NCI-H345 (cell line): ENCODE results near the gene RTL5.

Source experiments
- DNase-seq: peaks from one replicate; lab custom pipeline; 2025; lab: John Stamatoyannopoulos, UW

Gene RTL5

DNA sequence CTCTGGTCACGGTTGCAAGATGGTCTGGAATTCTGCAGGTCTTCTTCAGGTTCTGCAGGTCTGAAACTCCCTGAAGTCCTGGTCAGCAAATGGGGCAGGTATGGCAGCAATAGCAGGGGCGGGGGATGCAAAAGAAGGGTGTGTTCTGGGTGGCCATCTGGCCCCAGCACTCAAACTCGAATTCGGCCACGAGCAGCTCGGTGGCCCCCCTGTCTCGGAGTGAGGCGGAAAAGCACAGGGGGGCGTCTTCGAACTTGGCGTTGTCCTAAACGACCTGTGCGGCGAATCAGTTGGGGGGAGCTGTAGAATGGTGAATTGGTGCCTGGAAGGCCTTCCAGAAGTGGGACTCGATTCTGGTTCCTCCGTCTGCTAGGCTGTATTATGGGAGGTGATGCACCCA lies 2.1 kb downstream of the RTL5 start:
- no peak for DNase-seq

DNA sequence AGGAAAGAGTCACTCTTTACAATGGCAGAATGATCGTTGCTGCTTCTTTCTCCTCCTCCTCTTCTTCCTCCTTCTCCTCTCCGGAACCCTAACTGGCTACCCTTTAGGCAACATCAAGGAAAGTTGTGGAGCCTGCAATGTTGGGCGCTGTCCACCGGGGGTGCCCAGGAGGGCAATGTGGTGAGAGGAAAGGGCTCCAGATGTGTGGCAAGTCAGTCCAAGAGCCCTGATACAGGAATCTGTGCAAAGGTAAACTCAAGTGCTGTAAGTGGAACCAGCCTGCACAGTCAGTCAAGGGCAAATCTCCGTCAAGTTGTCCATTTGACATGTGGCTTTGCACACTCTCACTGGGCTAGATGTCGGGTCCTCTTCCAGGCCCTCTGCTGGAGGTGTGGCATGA lies 2.8 kb downstream of the RTL5 start:
- DNase-seq, result peak; percentile 7

DNA sequence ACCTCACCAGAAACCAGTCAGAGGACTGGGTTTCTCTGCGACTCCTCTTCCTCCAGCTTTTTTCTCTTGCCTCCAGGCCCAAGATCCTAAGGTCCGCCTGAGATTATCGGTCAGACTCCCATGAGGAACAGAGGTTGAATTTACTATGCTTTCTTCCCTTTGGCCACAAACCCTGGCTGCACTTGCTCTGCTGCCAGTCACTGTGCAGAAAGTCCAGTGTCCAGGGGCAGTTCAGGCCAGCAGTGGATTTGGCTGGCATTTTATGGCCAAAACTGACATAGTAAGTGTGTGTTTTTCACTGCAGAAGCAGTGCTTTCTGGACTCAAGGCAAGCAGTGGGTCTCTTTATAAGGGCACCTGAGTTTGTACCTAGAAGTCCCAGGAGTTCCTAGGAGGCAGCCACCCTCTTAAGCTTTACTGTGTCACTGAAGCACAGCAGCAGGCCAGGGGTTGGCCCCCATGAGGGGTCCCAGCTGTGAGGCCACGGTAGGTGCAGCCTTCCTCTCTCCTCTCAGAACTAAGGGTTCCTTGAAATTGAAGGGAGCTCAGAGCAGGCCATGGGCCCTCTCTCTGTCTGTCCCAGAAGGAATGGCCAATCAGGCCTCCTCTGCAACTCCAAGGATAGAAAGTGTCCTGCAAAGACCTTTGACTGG lies 3.4 kb downstream of the RTL5 start:
- no peak for DNase-seq

DNA sequence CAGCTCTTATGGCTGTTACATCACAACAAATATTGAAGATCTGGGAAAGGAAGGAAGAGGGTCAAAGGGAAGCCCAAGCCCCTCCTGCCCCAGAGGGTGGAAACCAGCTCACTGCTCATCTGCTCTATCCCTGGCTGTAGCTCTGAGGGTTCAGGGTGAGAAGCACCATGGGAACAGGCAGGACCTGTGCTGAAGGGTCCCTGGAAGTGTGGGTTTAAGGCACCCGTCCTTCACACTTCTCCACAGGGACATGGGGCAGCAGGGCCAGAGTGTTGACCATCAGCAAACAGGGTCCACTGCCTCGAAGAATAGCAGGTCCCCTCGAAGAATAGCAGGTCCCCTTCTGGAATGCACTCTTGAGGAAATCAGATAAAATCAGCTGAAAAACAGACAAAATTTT lies 4.4 kb downstream of the RTL5 start:
- DNase-seq, result no peak

DNA sequence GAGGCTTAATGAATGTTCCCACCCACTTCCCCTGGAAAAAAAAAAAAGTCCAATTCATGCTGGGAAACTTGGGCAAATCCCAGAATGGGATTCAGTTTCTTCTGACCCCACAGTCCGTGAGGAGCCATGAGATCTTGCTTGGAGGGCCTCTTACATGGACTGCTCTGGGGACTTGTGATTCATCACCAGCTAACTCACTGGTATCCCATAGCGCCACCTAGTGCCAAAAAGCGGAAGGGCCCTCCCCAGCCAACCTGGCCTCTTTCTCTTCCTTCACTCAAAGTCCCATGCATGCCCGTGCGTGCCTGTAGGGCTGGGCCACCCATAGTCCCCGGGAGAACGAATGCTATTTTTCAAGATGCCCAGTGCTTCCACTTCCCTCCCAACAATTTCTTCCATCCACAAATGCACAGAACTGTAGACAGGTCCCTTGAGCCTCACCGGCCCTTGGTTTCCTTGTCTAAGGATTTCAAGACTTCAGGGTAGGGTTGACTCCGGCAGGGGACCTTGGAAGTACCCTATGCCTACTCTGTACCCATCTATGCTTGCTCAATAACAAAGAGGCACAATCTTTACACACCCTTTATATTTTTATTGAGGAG lies 5.1 kb downstream of the RTL5 start:
- DNase-seq, result peak; percentile 69

DNA sequence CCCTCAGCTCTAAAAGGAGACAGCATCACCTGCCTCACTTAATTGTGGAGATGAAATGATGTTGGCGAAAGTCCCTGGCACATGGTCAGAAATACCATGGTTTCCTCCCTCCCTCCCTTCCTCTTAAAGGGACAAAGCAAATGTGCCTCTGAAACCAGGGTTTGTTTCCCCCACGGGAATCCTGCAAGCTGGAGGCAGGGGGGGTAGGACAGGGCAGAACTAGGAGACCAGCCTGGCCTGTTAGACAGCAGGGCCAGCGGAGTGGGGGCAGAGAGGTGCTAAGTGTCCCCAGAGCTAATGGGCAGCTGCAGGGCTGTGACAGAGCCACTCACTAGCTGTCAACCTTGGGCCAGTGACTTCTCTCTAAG lies 5.7 kb downstream of the RTL5 start:
- DNase-seq, result no peak

DNA sequence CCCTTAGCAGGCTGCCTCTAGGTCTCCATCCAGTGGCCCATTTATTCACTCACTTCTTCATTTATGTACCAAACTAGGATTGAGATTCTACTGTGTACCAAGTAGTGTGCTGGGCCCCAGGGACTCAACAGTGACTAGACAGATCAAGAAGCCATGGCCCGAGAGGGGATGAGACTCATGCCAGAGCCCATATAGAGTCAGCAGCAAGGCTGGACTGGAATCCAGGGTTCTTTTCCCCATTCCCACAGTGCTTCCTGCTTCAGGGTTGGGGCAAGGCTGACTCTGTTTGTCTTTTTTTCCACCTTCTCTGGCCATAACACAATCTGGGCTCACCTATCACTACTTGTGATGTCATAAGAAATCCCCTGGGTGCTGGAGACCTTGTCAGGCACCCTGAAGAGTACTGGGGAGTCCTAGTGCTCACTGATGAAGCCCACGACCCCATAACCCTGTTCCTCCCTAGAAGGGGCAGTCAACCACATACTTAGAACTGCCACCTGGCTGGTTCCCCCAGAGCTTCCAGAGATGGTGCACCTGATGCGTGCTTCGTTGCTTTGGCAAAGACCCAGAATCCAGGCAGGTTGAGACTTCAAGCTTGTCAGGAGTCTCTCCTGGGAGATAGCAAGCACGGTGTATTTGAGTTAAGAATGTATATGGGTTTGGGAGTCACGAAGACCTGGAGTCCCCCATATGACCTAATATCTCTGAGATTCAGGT lies 6.2 kb downstream of the RTL5 start:
- no peak for DNase-seq

DNA sequence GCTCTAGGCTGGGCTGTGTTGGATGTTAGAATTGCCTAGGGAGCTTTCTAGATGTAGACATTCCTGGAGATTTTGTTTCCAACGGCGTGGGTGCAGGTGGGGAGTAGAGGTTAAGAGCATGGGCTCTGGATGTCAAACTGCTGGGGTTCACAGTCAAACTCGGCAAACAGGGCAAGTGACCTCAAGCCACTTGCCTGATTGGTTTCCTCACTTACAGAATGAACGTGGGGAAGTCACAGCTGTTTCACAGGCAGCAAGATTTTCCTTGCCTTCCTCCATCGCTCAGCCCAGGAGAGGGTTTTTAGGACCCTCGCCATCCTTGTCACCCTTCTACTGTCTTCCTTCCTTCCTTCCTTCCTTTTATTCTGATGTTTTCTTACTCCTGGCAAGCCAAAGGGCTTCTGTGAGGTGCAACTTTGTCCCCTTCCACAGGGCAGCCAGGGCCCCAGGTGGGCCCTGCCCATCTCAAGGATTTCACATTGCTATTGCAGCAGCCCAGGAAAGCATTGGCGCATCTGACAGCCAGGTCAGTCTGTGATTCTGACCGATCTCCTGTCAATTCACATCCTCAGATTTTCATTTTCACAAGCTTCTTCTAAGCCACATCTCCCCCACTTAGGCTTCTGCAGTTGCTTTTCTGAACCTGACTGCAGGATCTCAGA lies 7.0 kb downstream of the RTL5 start:
- no peak for DNase-seq

DNA sequence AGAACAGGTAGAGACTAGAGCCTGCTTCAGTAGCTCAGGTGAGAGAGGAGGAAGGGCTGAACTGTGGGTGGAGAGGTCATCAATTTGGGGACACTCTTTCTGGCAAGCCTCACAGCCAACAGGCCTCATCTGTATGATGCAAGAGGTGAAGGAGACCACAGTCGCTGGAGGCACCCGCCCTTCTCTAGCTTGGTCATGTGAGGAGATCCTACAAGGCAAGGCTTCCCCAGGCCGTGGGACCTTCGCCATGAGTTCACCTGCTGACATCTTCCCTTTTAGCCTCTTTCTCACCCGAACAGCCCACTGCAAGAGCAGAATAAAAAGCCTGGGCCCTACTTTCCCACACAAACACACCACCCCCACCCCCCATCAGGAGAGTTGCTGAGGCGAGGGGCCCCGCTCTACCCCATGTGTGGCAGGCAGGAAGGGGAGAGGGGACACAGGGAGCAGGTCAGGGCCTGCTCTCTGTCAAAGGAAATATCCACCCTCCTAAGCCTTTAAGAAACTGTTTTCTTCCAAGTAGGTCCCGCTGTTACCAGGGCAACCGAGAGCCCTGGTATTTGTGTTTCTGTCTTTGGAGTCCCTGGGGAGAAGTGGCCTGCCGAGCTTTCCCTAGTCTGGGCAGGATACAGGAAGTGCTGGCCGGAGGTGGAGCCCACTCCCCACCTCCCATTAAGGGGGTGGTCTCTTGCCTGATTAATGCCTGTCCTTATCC lies 8.1 kb downstream of the RTL5 start:
- no peak for DNase-seq

DNA sequence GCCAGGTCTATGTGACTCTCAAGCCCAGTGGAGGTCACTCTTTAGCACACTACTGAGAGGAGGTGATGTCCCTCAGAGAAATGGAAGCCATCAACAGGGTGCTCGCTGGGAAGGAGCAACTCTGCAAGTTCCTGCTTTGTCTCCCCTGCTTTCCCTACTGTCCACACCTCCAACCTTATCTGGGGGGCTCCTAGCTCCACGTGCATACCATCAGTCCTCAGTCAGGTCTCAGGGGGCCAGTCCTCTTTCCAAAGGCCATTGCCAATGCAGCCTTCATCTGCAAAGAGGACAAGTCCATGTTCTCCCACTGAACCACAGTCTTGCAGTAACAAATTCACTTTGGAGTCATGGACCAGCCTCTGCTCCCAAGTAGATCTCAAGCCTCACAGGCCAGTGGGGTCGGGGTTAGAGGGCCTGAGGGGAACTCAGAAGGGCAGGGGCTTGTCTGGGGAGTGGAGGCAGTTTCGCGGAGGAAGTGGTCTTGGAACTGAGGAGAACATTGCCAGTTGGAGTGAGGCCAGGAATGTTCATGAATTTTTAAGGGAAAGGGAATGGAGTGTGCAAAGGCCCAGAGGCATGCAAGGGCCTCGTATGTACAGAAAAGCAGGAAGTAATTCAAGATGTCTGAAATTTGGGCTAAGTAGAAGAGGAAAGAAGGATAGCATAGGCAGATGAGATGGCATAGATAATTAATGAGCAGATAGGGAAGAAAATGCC lies 8.9 kb downstream of the RTL5 start:
- no peak for DNase-seq

DNA sequence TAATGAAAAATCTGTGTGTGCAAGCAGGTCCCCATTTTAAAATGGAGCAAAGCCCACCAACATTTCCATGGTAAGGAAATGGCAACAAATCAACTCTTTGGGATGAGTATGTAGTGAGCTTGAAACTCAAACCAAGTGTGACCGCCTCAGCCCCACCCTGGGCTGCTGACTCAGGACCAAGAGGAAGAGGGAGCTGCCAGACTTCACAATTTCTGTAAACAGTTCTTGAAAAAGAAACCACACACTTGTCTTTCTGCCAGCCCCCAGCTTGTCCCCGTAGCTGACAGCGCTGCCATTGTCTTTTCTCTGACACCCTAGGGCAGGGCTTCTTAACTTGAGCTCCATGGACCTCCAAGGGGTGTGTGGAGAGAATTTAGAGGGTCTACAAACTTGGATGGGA lies 10.3 kb downstream of the RTL5 start:
- no peak for DNase-seq

DNA sequence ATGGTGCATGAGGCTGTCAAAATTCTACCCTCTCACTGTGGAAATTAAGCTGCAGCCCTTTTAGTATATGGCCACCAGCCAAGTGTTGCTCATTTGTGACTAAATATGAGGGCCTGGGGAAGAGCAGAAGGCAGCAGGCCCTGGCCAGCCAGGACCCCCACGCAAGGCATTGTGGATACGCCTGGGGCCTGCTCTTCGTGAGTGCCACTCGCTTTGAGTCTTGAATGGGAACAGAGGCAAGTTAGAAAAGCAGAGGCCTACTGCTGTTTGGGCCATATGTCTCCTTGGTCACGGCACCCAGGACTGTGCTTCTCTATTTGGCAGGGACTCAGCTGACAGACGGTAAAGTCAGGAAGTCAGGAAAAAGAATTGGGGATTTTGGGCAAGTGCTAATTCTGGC lies 10.9 kb downstream of the RTL5 start:
- DNase-seq, result no peak

DNA sequence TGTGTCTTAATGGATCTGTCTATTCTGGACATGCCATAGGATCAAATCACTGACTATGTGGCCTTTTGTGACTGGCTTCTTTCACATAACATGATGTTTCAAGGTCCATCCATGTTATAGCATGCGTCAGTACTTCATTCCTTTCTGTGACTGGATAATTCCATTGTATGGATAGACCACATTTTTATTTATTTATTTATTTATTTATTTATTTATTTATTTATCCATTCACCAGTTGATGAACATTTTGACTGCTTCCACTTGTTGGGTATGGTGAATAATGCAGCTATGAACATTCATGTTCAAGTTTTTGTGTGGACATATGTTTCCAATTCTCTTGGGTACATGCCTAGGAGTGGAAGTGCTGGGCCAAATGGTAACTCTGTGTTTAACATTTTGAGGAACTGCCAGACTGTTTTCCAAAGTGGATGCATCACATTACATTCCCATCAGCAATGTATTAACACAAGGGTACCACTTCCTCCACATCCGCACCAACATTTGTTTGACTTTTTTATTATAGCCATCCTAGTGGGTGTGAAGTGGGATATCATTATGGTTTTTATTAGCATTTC lies 14.0 kb downstream of the RTL5 start:
- no peak for DNase-seq

DNA sequence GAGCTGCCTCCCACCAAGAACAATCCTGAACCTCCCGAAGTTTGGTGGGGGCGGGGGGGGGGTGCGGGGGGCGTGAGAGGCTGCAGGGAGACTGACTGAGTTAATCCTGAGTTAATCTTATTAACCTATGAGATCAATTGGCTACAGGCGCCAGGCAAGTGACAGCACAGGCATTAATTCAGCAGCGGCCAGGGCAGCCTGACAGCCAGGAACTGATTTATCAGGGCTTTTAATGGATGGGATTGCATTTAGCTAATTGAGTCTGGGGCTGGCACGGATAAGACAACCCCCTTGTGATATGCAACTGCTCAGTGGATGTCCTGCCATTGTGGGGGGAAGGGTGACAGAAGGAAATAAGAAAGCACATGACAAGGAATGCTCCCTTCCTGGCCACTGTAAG lies 16.3 kb downstream of the RTL5 start:
- no peak for DNase-seq

DNA sequence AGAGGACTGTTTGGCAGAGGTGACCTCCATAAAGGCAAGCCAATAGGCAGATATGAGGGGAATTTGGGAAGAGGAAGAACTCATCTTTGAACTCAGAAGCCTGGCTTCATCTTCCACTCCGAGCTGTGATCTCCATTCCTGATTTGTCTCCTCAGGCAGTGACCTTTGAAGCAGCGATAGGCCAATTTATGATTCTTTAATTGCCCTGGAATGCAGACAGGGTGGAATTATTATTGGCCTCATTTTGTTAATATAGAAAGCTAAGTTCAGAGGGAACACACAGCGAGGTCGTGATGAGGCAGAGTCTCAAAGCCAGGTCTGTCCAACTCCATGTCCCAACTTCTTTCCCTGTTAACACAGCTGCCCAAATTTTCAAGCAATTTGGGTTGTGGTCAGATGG lies 16.9 kb downstream of the RTL5 start:
- DNase-seq, result no peak

DNA sequence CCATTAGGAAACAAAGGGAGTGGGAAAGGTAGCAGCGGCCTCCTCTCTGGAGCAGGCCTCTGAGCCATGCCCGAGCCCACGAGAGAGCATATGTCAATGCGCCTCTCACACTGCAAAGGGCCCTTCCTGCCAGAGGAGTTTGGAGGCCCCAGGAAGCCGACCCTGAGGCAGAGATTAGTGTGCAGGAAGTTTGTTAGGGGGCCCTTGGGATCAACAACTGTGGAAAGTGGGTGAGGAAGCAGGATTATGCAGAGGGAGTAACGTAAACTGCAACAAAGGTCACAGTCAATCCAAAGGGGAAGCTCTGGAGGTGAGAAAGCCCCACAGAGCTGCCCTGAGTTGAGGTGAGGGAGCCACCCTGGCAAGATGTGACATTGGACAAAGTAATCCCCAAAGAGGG lies 17.4 kb downstream of the RTL5 start:
- DNase-seq, result no peak

DNA sequence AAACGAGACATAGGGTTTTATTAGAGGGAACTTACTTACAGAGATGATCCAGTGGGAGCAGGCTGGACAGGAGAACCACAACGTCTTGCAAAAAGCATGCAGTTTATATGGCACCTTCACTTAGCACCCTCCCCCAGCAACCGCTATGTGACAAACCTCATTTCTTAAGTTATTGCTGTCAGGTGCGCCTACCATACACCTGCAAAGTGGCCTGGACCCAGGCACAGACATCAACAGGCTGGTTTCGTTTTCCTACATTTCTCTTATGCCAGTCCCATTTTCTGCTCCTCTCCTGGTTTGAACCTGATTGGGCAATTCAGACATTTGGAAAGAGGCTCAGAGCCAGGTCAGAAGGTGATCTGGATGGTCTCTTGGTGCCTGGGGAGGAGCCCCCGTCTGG lies 18.3 kb downstream of the RTL5 start:
- no peak for DNase-seq

DNA sequence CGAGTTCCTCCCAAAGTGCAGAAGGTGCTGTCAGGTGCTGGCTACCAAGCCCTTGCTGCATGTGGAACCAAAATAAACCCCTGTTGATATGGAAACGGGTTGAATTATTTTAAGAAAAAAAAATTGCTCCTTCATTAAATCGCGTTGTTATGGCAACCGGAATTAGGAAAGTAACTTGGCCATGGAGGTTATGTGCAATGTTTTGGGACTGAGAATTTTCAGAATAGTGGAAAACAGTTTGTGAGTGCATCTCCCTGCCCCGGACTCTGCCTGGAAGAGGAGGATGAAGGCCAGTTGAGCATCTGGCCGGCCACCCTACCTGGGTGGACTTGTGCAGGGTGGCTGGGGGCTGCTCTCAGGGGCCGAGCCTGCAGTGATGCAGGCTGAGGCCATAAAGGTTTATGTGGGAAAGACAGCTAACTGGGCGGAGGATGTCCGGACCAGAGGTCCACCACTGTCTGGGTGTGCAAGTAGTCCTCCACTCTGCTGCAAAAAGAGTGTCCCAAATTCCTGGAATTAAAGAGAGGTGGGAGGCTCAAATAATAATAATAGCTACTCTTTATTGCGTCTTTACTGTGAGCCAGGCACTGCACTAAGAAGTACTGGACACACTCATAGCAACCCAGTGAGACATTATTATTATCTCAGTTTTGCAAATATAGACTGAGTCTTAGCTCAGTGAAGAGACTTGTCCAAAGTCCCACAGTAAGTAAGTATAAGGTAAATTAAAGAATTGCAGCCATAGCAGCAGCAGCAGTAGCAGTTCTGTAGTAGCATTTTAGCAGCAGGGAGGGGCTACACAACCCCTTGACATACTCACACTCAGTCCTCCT lies 20.6 kb downstream of the RTL5 start:
- DNase-seq, result no peak

DNA sequence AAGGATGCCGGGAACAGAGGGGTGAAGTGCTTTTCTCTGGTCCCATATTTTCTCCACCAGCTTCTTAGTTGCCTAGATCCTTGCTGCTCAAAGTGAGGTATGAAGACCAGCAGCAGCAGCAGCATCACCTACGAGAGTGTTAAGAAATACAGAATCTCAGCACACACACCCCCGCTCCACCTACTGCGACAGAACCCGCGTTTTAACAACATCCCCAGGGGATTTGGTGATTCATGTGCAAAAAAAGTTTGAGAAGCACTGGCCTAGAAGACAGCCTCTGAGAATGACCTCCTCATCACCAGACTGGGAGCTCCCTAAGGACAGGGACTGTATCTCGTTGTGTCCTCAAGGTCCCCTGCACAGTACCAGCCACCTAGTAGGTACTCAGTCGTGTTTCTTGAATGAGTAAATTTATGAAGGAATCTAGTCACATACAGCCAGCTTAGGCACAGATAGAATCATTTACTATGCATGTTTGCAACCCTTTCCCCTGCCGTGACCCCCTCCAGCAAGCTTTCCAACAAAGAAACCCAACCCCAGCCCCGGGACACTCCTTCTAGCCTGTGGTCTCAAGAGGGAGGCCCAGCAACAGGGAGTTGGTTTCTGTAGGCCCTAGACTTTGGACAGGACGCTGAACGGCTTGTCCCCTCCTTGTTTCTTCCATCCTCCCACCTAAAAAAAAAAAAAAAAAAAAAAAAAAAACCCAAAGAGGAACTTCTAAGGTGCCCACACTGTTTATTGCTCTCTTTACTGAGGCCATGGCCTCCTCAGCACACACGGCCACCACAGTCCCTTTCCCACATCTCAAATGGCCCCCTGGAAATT lies 21.5 kb downstream of the RTL5 start:
- DNase-seq, result no peak

DNA sequence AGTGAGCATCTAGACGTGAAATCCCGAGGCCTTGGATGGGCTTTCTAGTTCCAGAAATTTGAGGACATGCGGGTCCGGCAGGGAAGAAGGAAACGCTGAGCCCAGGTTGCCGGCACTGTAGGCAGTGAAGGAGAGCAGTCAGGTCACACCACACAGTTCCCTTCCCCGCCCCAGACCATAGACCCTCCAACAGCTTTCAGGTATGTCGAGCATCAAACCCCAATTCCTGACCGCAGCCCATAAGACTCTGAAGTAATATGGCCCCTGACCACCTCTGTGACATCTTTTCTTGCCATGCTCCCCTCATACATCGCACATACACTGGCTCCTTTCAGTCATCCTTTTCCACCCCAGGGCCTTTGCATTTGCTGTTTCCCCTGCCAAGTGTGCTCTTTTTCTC lies 23.0 kb downstream of the RTL5 start:
- DNase-seq, result no peak
